GM12865 (cell line): ENCODE results near the gene HSPA1B.
A peak's percentile ranks its signal among the peaks of the same experiment; 100 is the strongest.
"Not testable (repeated sequence)": the region's sequence is repeated elsewhere in the genome, so short reads cannot be mapped to it uniquely, and the experiment has no call there.

Experiments
- DNase-seq: peaks from one replicate; pipeline ENCODE4 v3.0.0; 2010; ENCODE audit warnings: low read depth
- H3K4me3 ChIP-seq: 2 replicates; pipeline ENCODE4 v1.5.1; 2011; ENCODE audit warnings: mild to moderate bottlenecking, low read depth, low read length, control low read depth
- TF ChIP-seq, protein P1 (sequence below): IDR thresholded peaks from 2 replicates; pipeline ENCODE4 v1.5.1; 2011; ENCODE audit warnings: low read length, control low read depth, low read depth, inconsistent platforms; ENCODE audit not compliant: insufficient read depth; ENCODE audit errors: missing control alignments

The HSPA1B gene

DNA sequence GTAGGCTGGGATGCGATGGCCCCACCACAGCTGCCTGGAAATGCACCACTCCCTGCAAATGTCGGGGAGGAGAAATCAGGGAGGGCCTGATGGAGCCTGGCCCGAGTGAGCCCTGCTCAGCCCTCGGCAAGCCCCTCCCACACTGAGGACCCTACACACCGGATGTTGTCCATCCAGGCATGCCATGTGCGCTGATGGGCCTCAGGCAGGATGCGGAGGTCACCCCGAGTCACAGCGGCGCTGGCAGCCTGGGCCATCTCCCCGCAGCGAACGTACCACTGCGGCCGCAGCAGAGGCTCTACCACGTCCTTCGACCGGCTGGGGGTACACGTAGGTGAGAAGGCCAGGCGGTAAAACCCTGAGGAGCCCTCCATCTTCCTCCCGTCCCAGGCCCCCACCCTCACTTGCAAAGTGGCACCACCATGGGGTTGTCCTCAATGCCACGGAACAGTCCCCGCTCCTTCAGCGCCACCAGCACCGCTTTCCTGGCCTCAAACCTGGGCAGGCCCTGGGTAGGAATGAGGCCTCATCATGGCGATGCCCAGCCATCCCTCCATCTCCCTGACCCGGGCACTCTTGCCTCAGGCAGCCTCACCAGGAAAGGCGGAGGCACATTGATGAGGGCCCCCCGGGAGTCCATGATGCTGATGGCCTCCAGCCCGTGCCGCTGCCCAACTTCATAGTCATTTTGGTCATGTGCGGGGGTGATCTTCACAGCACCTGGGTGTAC lies 45.2 kb upstream of the HSPA1B start:
- no peak overlapping the region for H3K4me3 ChIP-seq
- TF ChIP-seq, protein P1, sequence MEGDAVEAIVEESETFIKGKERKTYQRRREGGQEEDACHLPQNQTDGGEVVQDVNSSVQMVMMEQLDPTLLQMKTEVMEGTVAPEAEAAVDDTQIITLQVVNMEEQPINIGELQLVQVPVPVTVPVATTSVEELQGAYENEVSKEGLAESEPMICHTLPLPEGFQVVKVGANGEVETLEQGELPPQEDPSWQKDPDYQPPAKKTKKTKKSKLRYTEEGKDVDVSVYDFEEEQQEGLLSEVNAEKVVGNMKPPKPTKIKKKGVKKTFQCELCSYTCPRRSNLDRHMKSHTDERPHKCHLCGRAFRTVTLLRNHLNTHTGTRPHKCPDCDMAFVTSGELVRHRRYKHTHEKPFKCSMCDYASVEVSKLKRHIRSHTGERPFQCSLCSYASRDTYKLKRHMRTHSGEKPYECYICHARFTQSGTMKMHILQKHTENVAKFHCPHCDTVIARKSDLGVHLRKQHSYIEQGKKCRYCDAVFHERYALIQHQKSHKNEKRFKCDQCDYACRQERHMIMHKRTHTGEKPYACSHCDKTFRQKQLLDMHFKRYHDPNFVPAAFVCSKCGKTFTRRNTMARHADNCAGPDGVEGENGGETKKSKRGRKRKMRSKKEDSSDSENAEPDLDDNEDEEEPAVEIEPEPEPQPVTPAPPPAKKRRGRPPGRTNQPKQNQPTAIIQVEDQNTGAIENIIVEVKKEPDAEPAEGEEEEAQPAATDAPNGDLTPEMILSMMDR: no peak
- DNase-seq: no peak

DNA sequence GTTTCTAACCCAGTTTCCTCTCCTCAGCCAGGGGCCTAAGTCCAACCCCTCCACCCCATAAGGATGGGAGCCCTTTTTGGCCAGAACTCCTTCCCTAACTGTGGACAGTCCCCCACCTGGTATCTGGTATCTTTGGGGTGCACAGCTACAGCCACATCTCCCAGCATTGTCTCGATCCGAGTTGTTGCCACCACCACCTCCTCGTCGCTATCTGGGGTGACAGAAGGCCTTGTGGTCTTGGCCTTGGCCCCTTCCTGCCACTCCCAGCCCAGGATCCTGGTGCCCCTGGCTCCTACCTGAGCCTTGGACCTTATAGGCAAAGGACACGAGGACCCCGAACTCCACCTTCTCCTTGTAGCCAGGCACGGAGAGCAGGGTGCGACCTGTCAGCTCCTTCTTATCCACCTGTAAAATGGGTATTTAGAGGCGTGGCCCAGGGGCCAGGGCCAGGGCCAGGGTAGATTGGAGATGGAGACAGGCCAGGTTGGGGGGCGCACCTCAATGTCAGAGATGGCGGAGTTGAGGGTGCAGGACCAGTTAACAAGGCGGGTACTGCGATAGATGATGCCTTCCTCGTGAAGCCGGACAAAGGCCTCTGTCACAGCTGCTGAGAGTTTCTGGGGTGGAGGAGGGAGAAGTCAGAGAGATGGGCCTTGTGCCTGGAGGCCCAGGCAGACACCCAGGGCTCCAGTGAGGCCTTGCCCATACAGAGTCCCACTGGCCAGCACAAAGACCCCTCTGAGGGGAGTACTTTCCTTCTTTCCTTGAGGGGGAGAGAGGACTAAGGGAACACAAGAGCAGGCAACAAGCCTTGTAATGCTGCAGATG lies 43.2 kb upstream of the HSPA1B start:
- TF ChIP-seq, protein P1: no peak
- H3K4me3 ChIP-seq: no peak overlapping the region
- no peak for DNase-seq

DNA sequence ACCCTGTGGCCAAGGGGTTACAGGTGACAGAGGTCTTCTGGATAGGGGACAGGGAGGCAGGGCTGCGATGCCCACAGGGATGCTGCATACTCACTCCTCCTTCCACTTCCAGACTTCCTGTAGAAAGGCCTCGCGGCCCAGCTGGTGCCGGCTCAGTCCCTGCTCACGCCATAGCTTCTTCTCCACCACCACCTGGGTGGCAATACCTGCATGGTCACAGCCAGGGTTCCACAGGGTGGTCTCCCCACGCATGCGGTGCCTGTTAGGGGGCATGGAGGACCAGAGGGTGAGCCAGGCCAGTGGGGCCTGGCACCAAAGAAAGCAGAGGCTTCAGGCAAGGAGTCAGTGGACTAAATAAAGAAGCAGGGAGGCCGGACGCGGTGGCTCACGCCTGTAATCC lies 42.1 kb upstream of the HSPA1B start:
- TF ChIP-seq, protein P1: no peak

DNA sequence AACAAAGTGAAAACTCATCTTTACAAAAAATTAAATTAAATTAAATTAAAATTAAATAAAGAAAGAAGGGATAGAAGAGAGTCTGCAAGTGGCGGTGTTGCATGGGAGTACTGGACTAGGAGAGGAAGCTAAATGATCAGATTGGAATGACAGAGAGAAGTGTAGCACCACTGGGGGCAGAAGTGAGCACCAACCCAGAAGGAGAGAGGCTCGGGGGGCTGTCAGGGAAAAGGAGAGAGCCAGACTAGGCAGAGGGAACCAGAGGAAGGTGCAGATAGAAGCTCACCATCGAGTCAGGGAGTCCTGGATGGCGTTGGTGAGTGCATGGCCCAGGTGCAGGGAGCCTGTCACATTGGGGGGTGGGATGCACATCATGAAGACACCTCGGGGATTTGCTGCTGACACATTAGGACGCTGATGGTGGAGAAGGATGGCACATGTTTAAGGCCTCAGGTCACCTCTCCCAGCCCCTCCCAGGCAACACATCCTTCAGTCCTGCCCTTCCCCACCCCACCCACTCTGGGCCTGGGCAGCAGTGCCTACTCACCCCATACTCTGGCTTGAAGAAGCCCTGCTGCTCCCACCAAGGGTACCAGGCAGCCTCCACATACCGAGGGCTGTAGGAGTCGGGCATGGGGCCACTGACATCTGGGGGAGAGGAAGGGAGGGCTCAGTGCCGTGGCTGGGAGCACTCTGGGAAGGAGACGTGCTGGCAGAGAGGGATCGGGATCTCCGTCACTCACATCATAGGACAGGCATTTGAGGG lies 36.0 kb upstream of the HSPA1B start:
- TF ChIP-seq, protein P1: peak; percentile 66
- DNase-seq: peak; percentile 42
- no peak overlapping the region for H3K4me3 ChIP-seq

More for the DNA sequence above, 42.1 kb upstream of the HSPA1B start:
- H3K4me3 ChIP-seq: no peak overlapping the region
- no peak for DNase-seq

DNA sequence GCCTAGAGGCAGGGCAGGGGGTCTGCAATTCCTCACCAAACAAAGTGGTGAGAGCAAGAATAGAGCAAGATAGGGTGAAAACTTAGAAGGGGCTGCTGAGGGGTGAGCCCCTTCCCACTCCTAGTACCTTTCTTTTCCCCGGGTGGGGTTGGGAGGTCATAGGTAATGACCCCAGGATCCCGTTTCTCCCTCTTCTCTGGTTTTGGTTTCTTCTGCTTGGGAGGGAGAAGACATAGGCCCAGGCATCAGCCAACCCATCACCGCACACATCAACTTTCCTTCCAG lies 35.5 kb upstream of the HSPA1B start:
- TF ChIP-seq, protein P1: no peak
- DNase-seq: no peak
- H3K4me3 ChIP-seq: no peak overlapping the region

DNA sequence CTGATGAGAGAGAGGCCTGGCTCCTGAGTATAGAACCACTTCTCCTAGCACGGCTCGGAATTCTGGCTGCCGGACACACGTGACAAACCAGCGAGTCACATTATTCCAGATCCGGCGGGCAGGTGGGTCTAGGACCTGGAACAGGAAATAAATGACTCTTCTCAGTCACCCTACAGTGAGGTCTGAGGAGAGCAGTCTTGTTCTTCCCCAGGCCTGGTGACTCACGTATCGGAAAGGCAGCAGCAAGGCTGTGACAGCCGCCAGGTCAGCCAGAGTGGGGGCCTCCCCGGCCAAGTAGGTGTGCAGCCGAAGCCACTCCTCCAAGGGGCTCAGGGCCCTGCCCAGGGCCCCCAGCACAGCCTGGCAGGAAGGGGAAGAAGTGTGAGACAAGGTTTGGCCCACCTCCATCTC lies 34.8 kb upstream of the HSPA1B start:
- no peak for DNase-seq
- TF ChIP-seq, protein P1: no peak
- no peak overlapping the region for H3K4me3 ChIP-seq

DNA sequence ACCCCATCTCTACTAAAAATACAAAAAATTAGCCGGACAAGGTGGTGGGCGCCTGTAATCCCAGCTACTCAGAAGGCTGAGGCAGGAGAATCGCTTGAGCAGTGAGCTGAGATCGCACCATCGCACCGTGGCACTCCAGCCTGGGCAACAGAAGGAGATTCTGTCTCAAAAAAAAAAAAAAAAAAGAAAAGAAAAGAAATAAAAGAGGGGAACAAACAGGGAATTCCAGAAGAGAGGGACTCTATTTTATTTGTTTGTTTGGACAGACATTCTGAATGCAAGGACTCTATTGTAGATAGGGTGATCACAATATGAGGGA lies 33.7 kb upstream of the HSPA1B start:
- DNase-seq: not testable (repeated sequence)
- H3K4me3 ChIP-seq: peak overlapping the region; percentile 95; the same call in 1 of the 2 replicates
